Stimulated activated CD4-positive, alpha-beta T cell treated with anti-CD3 and anti-CD28 coated beads, Interleukin-2, amount 100 ng/mL, for 48 hours (primary cell): Measurements from ENCODE around the gene PLB1.

ENCODE experiments used
- DNase-seq, 2 donors: peaks; one replicate each; pipeline ENCODE4 v3.0.0-alpha.2; 2020

The PLB1 gene

GRCh38 chr2:28505361-28505760 is 9.5 kb downstream of the PLB1 start:
- no peak for DNase-seq

DNA sequence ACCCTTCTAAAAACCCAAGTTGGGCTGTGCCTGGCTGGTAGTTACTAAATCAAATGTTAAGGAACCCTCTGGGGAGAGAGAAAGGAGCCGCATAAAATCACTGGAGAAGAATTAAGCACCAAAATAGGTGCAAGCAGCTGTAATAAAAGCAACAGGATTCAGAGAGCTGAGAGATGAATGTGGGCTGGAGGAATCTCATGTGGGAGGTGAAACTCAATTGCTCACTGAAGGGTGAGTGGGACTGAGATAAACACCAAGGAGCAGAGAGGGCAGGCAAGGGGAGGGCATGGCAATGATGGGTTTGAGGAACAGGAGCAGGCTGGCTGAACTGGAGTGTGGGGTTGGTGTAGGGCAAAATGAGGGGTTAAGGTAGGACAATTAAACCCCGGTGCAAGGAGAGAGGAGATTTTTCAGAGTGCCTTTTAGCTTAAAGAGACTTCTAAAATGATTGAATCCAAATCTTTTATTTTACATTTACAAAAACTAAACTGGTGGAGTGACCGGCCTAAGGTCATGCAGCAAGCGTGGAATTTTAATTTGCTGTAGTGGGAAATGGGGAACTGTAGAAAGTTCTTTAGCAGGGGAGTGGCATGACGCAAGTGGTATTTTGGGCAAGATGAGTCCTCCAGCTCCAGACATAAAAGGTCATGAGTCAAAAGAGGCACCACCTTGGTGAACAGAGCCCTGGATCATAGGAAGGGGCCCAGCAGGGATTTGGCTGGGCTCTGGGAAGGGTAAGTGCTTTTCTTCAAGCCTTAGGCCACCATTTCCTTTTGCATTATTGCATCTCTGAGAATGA is 10.5 kb downstream of the PLB1 start:
- peak in 1 of 2 donors; percentile 8 for DNase-seq

GRCh38 chr2:28507796-28508764 is 12.2 kb downstream of the PLB1 start:
- DNase-seq, result peak in 1 of 2 donors; percentile 23

DNA sequence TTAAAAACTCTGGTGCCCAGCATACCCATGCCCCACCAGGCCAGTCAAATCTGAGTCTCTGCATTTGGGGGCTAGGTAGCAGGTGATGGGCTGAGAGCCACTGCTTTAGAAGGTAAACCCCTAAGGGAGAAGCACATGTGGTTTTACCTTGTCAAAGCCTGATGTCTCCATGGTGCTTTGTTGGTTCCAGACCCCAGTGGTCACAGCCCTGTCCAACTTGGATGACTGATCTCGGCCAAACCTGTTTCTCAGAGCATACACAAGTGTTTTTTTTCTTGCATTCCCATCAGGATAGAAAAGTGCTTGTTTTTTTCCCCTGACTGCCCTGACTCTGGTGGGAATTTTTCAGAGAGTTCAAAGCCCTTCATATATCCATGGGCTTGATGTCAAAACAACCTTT is 13.5 kb downstream of the PLB1 start:
- DNase-seq, result no peak

- DNase-seq, result no peak
Observed at GRCh38 chr2:28510184-28510583, 14.3 kb downstream of the PLB1 start.

DNA sequence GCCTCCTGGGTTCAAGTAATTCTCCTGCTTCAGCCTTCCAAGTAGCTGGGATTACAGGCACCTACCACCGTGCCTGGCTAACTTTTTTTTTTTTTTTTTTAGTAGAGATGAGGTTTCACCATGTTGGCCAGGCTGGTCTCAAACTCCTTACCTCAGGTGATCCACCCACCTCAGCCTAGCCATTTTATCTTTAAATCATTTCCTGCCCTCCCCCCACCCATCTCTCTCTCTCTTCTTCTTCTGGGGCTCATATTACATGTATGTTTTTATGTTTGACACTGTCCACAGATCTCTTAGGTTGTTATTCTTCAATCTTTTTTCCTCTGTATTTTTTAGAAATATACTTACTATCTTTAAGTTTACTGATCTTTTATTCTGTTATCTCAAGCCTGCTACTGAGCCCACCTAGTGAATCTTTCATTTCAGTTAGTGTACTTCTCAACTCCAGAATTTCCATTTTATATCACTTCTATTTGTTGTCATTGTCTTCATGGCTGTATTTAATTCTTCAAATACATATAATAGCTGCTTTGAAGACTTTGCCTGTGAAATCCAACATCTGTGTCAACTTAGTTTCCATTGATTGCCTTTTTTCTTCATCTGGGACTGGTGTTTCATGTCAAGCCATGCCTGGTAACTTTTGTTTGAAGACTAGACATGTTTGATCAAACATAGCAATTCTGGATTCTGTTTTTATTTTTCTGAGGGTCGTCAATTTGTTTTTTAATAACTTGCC is 16.2 kb downstream of the PLB1 start:
- no peak for DNase-seq

DNA sequence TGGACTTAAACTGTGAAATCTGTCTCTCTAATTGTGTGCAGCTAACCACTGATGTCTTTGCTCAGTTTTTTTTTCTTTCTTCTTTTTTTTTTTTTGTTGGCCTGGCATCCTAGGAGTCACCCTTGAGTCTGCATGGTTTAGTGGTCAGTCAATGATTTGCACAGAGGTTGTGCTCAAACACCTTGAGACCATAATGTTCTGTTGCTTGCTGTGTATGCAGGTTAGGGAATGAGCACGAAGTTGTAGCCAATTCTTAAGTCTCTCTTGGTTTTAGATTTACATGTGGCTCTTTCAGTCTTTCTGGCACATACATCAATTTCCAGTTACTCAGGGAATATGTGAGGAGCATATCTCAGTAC is 16.7 kb downstream of the PLB1 start:
- no peak for DNase-seq

- DNase-seq, result no peak
Observed at GRCh38 chr2:28513097-28513496, 17.2 kb downstream of the PLB1 start.

GRCh38 chr2:28515176-28515751 is 19.4 kb downstream of the PLB1 start:
- DNase-seq, result no peak

GRCh38 chr2:28516430-28516829 is 20.6 kb downstream of the PLB1 start:
- DNase-seq, result no peak

GRCh38 chr2:28516950-28517349 is 21.1 kb downstream of the PLB1 start:
- DNase-seq, result no peak

- no peak for DNase-seq
Observed at GRCh38 chr2:28521663-28522062, 25.8 kb downstream of the PLB1 start.

DNA sequence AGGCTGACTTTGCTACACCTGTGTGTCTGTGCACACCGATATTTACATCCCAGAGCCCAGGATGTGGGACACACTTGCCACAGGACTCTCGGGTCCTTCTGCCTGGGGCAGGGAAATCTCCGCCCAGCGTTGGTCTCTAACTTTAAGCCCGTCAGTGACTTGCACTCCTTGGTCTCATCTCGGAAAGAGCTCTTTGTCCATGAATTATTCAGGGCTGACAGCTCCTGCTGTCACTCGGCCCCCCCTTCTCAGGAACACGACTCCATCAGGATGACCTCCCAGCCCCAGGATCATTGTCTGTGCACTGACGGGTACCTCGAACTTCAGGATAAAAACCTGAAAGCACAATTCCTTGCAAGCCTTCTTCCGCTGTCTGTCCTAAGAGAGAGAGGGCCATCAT is 26.6 kb downstream of the PLB1 start:
- no peak for DNase-seq

DNA sequence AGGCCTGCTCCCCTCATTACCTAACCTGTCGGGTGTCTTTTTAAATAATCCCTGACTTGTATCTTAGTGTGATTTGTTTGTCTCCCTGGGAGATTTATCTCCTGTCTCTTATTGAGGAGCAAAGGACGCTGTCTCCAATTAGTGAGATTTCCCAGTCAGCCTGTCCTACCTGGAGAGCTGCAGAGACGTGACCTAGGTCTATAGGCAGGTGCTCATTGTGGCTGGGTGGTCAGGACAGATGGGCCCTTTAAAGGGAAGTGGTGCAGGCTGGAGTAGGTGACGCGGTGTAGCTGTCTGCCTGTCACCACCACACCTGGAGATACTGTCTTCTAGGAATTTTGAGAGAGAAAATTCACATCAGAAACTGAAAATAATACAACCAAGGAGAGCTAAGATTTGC is 28.0 kb downstream of the PLB1 start:
- DNase-seq, result no peak

- DNase-seq, result no peak
Observed at GRCh38 chr2:28525481-28525880, 29.6 kb downstream of the PLB1 start.

GRCh38 chr2:28526527-28527132 is 30.8 kb downstream of the PLB1 start:
- no peak for DNase-seq

DNA sequence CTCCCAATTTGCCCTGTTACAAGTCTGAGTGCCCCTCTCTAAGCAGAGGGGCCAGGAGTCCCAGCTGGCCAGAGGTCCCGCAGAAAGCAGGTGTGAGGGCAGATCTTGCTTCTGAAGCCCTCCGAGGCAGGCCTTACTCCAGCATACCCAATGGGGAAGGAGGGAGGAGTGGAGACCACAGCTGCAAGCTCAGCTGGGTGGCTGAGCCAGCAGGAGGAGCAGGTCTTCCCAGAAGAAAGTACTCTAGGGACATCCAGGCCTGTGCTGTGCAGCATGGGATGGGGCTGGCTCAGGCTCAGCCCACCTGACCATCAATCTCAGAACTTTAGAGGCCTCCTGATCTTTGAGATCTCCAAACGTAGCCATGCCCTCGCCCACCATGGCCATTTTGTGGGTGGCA is 31.3 kb downstream of the PLB1 start:
- no peak for DNase-seq

- no peak for DNase-seq
Observed at GRCh38 chr2:28528206-28528605, 32.3 kb downstream of the PLB1 start.

GRCh38 chr2:28530782-28531181 is 34.9 kb downstream of the PLB1 start:
- no peak for DNase-seq

GRCh38 chr2:28532399-28532798 is 36.5 kb downstream of the PLB1 start:
- DNase-seq, result no peak

DNA sequence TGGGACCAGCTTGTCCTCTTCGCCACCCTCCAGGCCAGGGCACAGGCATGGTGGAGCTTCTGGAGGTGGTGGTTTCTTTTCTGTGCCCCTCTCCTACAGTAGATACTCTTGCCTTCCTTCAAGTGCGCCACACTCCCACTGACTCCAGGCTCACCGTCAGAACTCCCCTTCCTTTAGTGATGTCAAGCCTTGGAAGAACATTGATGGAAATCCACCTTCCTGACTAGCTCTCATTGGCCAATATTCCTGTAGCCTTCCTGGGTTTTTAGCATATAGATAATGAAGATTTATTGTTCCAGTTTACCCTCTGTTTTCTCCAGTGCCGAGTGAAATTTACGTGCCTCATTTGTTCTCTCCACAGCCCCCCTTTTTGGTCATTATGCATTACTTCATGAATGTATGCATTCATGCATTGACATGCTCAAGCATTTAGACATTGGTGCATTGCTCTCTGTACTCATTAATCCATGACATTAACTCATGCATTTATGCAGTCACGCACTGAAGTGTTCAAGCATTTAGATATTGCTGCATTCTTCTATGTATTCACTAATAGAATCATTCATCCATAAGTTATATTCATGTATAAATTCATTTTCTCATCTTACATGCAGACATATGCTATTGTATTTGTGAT is 37.3 kb downstream of the PLB1 start:
- no peak for DNase-seq

GRCh38 chr2:28534817-28535216 is 39.0 kb downstream of the PLB1 start:
- DNase-seq, result no peak
